Upper lobe of right lung (tissue), 1 donor: ENCODE results near the gene OR6N1. TPM values are rescaled to one million over a fixed set of nuclear protein-coding genes. Genes with fewer than 3 reads are reported as not detected.

Experiments
- ATAC-seq: fragments of 200-7000 bp; cut with Tn5 transposase; one replicate; pipeline ENCODE4 v1.9.1; 2020; ENCODE audit warnings: mild to moderate bottlenecking, moderate library complexity
- DNase-seq: peaks from one replicate; pipeline ENCODE4 v3.0.0-alpha.2; 2020
- H3K27ac ChIP-seq: fragments of 200-600 bp; one replicate; pipeline ENCODE4 v1.8.0; 2022
- H3K27me3 ChIP-seq: fragments of 200-600 bp; one replicate; pipeline ENCODE4 v1.8.0; 2022; ENCODE audit warnings: mild to moderate bottlenecking
- H3K36me3 ChIP-seq: fragments of 200-600 bp; one replicate; pipeline ENCODE4 v1.8.0; 2022
- H3K4me1 ChIP-seq: fragments of 200-600 bp; one replicate; pipeline ENCODE4 v1.8.0; 2022
- H3K4me3 ChIP-seq: fragments of 200-600 bp; one replicate; pipeline ENCODE4 v1.8.0; 2022; ENCODE audit warnings: mild to moderate bottlenecking
- H3K9me3 ChIP-seq: fragments of 200-600 bp; one replicate; pipeline ENCODE4 v1.8.0; 2022
- CTCF ChIP-seq: fragments of 200-600 bp; IDR thresholded peaks from one replicate; pipeline ENCODE4 v1.8.0; 2022; ENCODE audit warnings: antibody characterized with exemption
- intact Hi-C: fragments of 100-400 bp; cut with DNase I; formaldehyde crosslinking; loops from one replicate; pipeline ENCODE4 v1.11.0; 2022
- total RNA-seq: library from RNA; stranded (reverse); fragmentation: NEBNext Ultra II Directional; extraction: Animal tissue kit (Norgen Biotek cat#: 25700); gene quantifications from one replicate; pipeline ENCODE4 v1.2.1, GENCODE V29; 2021
- donor health status: DM: no; HTN: yes; CAD: no; lungs with severe emphysema.

The OR6N1 gene
- total RNA-seq, 1 donor from 2014 or later: 2.3 TPM

GRCh38 chr1:158794247-158794646, 22.3 kb upstream of the OR6N1 start:
- no peaks in the 10 kb centered on the region for H3K36me3 ChIP-seq
- intact Hi-C loops: no loop called here
- no peak for ATAC-seq

GRCh38 chr1:158793604-158794003, 21.6 kb upstream of the OR6N1 start:
- no peaks in the 10 kb centered on the region for H3K4me1 ChIP-seq
- ATAC-seq (peak; percentile 61), DNase-seq (no peak)
- no peak overlapping the region for H3K4me3 ChIP-seq
- H3K27ac ChIP-seq: no peak overlapping the region
- H3K36me3 ChIP-seq: no peaks in the 10 kb centered on the region
- H3K9me3 ChIP-seq: no peaks in the 10 kb centered on the region
- peak; percentile 31 for TF ChIP-seq CTCF
- no peaks in the 10 kb centered on the region for H3K27me3 ChIP-seq
- intact Hi-C loops: no loop called here

More at GRCh38 chr1:158794247-158794646, 22.3 kb upstream of the OR6N1 start:
- Histone ChIP-seq H3K4me3 (no peak overlapping the region), H3K27ac (no peak overlapping the region), H3K9me3 (no peaks in the 10 kb centered on the region), H3K27me3 (no peaks in the 10 kb centered on the region), H3K4me1 (no peaks in the 10 kb centered on the region)
- TF ChIP-seq CTCF: no peak
- no peak for DNase-seq

- H3K36me3 ChIP-seq: no peaks in the 10 kb centered on the region
- no peaks in the 10 kb centered on the region for H3K9me3 ChIP-seq
- no peaks in the 10 kb centered on the region for H3K27me3 ChIP-seq
- H3K4me1 ChIP-seq: no peaks in the 10 kb centered on the region
- no peak for ATAC-seq
- no peak for DNase-seq
- H3K27ac ChIP-seq: no peak within 1 kb of the TSS
- H3K4me3 ChIP-seq: no peak within 1 kb of the TSS
- intact Hi-C loops: no loop called here
- TF ChIP-seq CTCF: no peak
Measured at GRCh38 chr1:158781104-158781503, 9.1 kb upstream of the OR6N1 start, which contains the start of gene OR6N2. Gene OR6N2 (minus strand): TSS chr1:158781204. CDS start chr1:158777635, 3,569 bp downstream.

GRCh38 chr1:158754420-158754819, 17.6 kb downstream of the OR6N1 start, which contains the start of gene OR6K6:
Gene OR6K6 (plus strand): TSS chr1:158754720. CDS start chr1:158754888, 168 bp downstream.
- no peaks in the 10 kb centered on the region for H3K9me3 ChIP-seq
- no peak within 1 kb of the TSS for H3K4me3 ChIP-seq
- no peak for DNase-seq
- no peak for ATAC-seq
- intact Hi-C loops: no loop called here
- H3K27me3 ChIP-seq: no peaks in the 10 kb centered on the region
- no peak within 1 kb of the TSS for H3K27ac ChIP-seq
- H3K4me1 ChIP-seq: no peaks in the 10 kb centered on the region
- H3K36me3 ChIP-seq: no peaks in the 10 kb centered on the region
- TF ChIP-seq CTCF: no peak

- no peak for DNase-seq
- no peaks in the 10 kb centered on the region for H3K27me3 ChIP-seq
- no peak overlapping the region for H3K4me3 ChIP-seq
- H3K4me1 ChIP-seq: no peaks in the 10 kb centered on the region
- intact Hi-C loops: no loop called here
- no peak for TF ChIP-seq CTCF
- no peak for ATAC-seq
- H3K36me3 ChIP-seq: no peaks in the 10 kb centered on the region
- no peak overlapping the region for H3K27ac ChIP-seq
- H3K9me3 ChIP-seq: no peaks in the 10 kb centered on the region
Measured at GRCh38 chr1:158752155-158752712, 19.8 kb downstream of the OR6N1 start.

GRCh38 chr1:158735848-158736247, 36.1 kb downstream of the OR6N1 start:
- Histone ChIP-seq H3K27ac (no peak overlapping the region), H3K4me1 (no peaks in the 10 kb centered on the region), H3K9me3 (no peaks in the 10 kb centered on the region), H3K27me3 (no peaks in the 10 kb centered on the region), H3K4me3 (no peak overlapping the region), H3K36me3 (no peaks in the 10 kb centered on the region)
- no peak for TF ChIP-seq CTCF
- intact Hi-C loops: no loop called here
- peak; percentile 55 for ATAC-seq
- DNase-seq: no peak
